Measurements from ENCODE around the gene PLEKHG2. TPM values are rescaled to one million over a fixed set of nuclear protein-coding genes. Genes with fewer than 3 reads are reported as not detected.

PLEKHG2 gene
- total and polyA plus RNA-seq, 9 of the 15 experiments (the other 6 are each of a cell fraction or from before 2014, with no cell fraction given): 0.98 to 45.7 (median 9.8) TPM

DNA sequence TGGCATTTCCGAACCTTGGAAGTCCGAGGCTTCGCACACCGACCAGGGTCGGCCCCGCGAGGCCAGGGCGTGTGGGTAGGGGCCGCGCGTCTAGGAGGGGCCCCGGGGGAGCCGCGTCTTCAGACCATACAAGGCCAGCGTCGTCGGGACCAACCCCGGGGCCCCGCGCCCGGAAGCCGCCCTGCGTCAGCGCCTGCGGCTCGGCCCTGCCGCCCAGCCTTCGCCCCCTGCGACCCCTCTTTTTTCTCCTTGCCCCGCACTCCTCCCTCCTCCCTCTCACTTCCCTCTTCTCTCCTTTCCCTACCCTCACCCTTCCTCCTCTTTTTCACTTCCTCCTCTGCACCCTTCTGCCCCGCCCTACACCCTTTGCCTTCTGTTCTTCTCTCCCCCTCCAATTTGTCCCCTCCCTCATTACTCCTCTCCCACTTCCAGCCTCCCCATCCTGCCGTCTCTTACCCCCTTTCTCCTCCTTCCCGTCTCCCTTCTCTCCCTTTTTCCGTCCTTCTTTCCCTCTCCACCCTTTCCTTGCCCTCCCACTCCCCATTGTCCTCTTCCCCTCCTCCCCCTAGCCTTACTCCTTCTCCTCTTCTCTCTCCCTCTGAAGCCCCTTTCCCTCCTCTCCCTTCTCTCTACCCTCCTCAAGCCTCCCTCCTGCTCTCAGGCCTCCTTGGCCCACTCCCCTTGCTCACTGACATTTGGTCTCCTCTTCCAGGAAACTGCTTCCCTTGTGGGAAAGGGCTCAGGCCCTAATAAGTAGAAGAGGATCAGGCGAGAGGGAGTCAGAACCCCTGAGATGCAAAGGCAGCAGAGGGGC, 2.2 kb upstream of the PLEKHG2 start (continued):
- TF ChIP-seq, protein P1, sequence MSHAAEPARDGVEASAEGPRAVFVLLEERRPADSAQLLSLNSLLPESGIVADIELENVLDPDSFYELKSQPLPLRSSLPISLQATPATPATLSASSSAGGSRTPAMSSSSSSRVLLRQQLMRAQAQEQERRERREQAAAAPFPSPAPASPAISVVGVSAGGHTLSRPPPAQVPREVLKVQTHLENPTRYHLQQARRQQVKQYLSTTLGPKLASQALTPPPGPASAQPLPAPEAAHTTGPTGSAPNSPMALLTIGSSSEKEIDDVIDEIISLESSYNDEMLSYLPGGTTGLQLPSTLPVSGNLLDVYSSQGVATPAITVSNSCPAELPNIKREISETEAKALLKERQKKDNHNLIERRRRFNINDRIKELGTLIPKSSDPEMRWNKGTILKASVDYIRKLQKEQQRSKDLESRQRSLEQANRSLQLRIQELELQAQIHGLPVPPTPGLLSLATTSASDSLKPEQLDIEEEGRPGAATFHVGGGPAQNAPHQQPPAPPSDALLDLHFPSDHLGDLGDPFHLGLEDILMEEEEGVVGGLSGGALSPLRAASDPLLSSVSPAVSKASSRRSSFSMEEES (CRISPR knock-in tag; IDR thresholded peaks at IDR 0.05): no peak
- TF ChIP-seq TRIM24 (IDR thresholded peaks at IDR 0.05) (peak; percentile 28 to 59; a peak in 1 of 4 replicates), PTBP1 (IDR thresholded peaks at IDR 0.05; ENCODE audit: low read depth, low read length) (peak; percentile 35; the same call in 1 of the 2 replicates), TBP (optimal IDR thresholded peaks at IDR 0.05; ENCODE audit: low read depth, low read length) (peak; percentile 27), ELF4 (CRISPR knock-in tag; IDR thresholded peaks at IDR 0.05) (peak; percentile 90), ETV6 (IDR thresholded peaks at IDR 0.05; ENCODE audit: borderline replicate concordance in 1 of 2, low read depth in 2 of 2, low read length in 1 of 2) (peak in 1 of 2 experiments; percentile 54; a peak in 1 of 4 replicates), ETV6 (CRISPR knock-in tag; IDR thresholded peaks at IDR 0.05; ENCODE audit: borderline replicate concordance) (no peak), RBM22 (IDR thresholded peaks at IDR 0.05; ENCODE audit: low read depth, low read length, poor library complexity, severe bottlenecking) (peak; percentile 30), KLF16 (IDR thresholded peaks at IDR 0.05) (no peak), DMBX1 (CRISPR knock-in tag; IDR thresholded peaks at IDR 0.05; ENCODE audit: borderline replicate concordance) (no peak)
- TF ChIP-seq, protein P2, sequence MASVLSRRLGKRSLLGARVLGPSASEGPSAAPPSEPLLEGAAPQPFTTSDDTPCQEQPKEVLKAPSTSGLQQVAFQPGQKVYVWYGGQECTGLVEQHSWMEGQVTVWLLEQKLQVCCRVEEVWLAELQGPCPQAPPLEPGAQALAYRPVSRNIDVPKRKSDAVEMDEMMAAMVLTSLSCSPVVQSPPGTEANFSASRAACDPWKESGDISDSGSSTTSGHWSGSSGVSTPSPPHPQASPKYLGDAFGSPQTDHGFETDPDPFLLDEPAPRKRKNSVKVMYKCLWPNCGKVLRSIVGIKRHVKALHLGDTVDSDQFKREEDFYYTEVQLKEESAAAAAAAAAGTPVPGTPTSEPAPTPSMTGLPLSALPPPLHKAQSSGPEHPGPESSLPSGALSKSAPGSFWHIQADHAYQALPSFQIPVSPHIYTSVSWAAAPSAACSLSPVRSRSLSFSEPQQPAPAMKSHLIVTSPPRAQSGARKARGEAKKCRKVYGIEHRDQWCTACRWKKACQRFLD (CRISPR knock-in tag; IDR thresholded peaks at IDR 0.05): peak; percentile 71
- TF ChIP-seq, protein P3, sequence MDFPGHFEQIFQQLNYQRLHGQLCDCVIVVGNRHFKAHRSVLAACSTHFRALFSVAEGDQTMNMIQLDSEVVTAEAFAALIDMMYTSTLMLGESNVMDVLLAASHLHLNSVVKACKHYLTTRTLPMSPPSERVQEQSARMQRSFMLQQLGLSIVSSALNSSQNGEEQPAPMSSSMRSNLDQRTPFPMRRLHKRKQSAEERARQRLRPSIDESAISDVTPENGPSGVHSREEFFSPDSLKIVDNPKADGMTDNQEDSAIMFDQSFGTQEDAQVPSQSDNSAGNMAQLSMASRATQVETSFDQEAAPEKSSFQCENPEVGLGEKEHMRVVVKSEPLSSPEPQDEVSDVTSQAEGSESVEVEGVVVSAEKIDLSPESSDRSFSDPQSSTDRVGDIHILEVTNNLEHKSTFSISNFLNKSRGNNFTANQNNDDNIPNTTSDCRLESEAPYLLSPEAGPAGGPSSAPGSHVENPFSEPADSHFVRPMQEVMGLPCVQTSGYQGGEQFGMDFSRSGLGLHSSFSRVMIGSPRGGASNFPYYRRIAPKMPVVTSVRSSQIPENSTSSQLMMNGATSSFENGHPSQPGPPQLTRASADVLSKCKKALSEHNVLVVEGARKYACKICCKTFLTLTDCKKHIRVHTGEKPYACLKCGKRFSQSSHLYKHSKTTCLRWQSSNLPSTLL (IDR thresholded peaks at IDR 0.05): 0 out of 2 replicates have a peak, but pooled peaks have one; percentile 70
- TF ChIP-seq, protein P4, sequence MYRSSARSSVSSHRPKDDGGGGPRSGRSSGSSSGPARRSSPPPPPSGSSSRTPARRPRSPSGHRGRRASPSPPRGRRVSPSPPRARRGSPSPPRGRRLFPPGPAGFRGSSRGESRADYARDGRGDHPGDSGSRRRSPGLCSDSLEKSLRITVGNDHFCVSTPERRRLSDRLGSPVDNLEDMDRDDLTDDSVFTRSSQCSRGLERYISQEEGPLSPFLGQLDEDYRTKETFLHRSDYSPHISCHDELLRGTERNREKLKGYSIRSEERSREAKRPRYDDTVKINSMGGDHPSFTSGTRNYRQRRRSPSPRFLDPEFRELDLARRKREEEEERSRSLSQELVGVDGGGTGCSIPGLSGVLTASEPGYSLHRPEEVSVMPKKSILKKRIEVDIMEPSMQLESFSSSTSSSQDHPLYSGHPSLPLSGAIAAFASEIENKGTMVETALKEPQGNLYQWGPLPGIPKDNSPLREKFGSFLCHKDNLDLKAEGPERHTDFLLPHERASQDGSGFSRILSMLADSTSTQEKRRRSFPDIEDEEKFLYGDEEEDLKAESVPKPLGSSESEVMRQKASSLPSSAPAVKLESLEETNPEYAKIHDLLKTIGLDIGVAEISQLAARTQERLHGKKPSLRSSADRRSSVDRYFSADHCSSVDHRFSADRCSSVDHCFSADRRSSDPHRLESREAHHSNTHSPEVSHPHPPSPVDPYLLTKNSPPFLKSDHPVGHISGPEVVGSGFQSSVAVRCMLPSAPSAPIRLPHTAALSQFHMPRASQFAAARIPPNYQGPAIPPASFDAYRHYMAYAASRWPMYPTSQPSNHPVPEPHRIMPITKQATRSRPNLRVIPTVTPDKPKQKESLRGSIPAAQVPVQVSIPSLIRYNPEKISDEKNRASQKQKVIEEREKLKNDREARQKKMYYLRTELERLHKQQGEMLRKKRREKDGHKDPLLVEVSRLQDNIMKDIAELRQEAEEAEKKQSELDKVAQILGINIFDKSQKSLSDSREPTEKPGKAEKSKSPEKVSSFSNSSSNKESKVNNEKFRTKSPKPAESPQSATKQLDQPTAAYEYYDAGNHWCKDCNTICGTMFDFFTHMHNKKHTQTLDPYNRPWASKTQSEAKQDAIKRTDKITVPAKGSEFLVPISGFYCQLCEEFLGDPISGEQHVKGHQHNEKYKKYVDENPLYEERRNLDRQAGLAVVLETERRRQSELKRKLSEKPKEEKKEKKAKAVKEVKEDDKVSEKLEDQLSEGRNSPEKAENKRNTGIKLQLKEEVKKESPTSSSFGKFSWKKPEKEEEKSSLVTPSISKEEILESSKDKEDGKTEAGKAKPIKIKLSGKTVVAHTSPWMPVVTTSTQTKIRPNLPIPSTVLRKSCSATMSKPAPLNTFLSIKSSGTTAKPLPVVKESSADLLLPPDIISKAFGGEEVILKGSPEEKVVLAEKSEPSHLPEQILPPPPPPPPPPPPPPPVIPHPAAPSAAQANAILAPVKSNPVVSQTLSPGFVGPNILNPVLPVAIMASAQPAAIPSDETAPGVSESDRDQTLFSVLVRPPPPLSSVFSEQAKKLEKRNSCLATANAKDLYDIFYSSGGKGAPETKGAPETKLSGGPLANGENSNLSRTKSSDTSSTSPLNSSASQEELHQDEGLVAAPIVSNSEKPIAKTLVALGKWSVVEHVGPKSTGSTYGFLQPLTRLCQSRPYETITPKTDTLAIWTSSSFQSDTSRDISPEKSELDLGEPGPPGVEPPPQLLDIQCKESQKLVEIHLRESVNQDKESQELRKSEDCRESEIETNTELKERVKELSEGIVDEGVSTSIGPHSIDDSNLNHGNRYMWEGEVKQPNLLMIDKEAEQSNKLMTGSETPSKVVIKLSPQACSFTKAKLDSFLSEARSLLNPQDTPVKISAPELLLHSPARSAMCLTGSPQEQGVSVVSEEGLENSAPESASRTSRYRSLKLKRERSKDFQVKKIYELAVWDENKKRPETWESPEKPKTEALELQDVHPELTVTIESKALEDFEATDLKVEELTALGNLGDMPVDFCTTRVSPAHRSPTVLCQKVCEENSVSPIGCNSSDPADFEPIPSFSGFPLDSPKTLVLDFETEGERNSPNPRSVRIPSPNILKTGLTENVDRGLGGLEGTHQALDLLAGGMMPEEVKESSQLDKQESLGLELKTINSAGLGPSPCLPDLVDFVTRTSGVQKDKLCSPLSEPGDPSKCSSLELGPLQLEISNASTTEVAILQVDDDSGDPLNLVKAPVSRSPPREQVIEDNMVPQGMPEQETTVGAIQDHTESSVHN (IDR thresholded peaks at IDR 0.05; ENCODE audit: borderline replicate concordance in 1 of 2, low read depth in 1 of 2): 0 out of 4 replicates have a peak, but pooled peaks of 1 of the 2 experiments have one; percentile 32
